Globus pallidus (tissue), 1 donor: ENCODE measurements around the gene MINDY4B.

Experiments used
- DNase-seq: peaks from one replicate; pipeline ENCODE4 v3.0.0-alpha.2; 2015; ENCODE audit warnings: low spot score

The MINDY4B gene

DNA sequence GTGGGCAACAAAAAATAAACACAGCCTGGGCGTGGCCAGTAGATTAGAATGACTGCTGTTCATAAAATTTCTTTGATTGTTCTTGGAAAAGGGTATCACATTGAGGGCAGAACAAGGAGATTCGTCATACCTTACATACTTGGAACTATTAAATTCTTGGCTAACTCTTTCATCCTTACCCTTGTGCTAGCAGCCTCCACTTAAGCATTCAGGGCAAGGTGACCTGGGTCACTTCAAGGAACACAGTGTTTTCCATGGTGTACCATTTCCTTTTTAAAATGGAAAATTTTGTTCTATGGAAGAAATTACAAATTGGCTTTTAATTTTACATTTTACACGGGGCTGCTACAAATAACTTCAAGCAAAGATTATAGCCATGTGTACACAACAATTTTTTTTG is 60.8 kb downstream of the MINDY4B start:
- no peak for DNase-seq

DNA sequence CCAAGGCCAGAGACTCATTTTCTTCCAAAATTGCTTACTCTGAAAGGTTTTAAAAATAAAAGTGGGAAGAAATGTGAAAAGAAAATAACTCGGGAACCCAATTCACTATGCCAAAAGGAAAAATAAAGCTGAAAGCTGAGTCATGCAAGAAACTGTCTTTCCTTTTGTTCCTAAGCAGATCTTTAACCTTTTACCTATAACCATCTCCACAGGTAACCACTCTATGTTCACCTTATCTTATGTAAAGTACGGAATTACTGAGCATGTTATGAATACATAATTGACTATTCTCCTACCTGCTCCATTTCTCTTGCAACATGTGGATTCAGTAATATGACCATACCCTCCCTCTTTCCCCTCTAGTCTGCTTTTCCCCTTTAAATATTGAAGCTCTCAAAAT is 62.0 kb downstream of the MINDY4B start:
- DNase-seq = no peak

- no peak for DNase-seq
Observed at GRCh38 chr3:150840802-150841515, 64.3 kb downstream of the MINDY4B start.

DNA sequence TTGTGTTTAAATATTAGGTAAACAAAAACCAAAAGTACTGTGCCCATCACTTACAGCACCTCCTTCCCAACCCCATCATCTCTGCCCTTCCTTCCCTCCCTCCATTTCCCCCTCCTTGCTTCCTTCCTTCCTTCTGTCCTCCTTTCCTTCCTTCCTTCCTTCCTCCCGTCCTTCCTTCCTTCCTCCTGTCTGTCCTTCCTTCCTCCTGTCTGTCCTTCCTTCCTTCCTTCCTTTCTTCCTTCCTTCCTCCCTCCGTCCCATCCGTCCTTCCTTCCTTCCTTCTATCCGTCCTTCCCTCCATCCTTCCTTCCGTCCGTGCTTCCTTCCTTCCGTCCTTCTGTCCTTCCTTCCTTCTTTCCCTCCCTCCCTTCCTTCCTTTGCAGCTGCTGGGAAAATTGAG is 74.5 kb downstream of the MINDY4B start:
- DNase-seq = no peak

DNA sequence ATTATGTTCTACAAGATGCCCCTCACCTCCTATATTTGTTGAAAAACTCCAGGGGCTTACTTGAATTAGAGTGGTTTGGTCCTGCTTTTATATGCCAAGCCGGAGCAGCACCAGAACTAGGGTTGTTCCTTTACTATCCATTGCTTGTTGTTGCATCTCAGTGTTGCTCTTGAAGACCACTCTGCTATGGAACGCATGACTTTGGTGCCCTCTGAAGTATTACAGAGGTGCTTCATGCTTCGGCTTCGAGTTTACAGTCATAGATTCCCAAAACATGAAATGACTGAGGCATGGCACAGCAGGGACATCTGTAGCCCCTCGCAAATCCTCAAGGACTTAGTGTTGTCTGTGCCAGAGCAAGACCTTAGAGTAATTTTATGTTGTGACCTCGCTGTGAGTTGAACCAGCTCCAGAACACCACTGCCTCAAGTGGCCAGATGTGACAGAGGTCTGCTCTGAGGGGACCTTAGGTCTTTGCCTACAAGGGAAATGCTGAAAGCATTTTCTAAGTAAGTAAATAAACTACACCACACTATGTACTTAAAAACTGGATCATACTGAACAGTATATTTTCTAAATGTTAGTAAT is 75.1 kb downstream of the MINDY4B start:
- DNase-seq = no peak

DNA sequence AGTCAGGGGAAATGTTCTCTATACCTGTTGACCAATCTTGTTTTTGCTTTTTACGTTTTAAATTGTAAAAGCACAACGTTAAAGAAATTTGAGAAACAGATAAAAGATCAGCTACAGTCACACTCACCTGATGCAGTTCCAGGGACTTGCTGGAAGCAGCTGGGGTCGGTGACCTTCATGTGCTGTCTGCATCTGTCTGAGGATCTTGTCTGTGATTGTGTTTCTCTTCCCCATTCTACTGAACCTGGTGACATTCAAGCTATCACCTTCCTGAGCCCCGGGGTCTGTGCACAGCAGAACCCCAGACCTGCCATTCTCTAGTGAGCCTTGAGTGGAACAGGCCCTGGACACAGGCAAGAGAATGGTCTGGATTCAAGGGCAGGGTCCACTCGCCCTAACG is 75.8 kb downstream of the MINDY4B start:
- no peak for DNase-seq

DNA sequence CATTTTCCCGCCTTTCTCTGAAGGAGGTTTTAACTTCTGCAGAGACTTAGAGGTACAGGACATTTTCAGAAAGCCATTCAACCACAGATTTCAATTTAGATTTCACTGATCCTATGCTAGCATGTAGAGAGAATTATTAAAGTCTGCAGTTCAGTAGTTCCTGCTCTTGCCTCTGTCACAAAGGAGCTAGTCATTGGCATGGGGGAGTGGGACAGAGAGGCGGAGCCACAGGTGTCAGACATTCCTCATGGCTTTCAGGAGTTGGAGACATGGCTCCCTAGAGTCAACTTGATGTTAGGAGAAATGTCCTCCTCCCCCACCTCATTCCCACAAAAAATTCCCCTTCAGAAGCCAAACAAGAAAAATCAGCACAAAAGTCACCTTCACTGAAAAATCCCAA is 76.2 kb downstream of the MINDY4B start:
- no peak for DNase-seq

- no peak for DNase-seq
Observed at GRCh38 chr3:150828261-150828660, 77.0 kb downstream of the MINDY4B start.

DNA sequence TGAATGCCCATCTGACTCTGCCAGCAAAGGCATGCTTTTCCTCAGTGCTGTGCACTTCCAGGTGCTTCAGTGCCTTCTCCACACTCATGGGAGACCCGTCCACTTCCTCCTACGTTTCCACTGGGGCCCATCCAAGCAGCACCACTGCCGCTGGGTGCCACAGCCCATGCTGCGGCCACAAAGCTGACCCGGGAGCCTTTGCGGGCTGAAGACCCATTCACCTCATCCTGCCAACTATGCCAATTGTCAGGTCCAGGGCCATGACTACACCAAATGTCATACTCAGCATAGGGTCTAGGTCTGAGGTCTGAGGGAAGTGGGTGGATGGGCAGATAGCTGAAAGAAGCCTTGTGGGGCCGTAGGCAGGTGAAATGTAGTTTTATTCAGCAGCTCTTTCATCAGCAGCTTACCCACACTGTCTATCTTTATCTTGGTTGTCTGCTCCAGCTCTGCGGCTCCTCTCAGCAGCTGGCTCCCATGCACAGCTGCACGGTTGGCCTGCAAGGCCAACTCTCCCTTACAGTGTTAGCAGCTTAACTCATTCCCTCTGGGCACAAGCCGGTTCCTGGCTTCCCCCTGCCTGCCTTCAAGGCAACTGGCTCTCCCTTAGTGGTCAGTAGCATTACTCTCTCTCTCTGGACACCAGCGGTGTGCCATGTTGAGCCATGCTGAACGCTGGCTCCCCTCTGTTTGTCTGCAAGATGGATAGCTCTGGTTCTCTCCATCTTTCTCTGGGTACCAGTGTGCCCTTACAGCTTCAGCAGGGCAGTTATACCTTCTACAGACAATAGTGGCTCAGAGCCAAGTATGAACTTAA is 78.6 kb downstream of the MINDY4B start:
- DNase-seq = no peak

GRCh38 chr3:150825916-150826377 is 79.3 kb downstream of the MINDY4B start:
- no peak for DNase-seq

DNA sequence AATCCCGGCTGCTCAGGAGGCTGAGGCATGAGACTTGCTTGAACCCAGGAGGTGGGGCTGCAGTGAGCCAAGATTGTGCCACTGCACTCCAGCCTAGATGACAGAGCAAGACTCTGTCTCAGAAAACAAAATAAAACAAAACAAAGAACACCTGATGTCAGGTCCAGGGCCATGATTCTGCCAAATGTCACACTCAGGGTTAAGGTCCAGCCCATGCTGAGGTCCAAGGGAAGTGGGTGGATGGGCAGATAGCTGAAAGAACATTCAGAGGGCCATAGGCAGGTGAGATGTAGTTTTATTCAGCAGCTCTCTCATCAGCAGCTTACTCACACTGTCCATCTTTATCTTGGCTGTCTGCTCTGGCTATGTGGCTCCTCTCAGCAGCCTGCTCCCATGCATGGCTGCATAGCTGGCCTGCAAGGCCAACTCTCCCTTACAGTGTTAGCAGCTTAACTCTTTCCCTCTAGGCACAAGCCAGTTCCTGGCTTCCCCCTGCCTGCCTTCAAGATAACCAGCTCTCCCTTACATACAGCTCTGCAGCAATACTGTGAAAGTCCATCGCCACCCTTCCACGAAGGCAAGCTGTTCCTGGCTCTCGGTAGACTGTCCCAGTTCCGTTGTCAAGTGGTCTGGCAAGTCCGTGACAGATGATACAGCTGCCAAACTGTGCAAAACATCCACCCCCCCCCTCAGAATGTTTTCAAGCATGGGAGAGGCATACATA is 79.9 kb downstream of the MINDY4B start:
- no peak for DNase-seq

- DNase-seq = no peak
Observed at GRCh38 chr3:150823277-150823676, 82.0 kb downstream of the MINDY4B start.

- DNase-seq = no peak
Observed at GRCh38 chr3:150822636-150823035, 82.6 kb downstream of the MINDY4B start.
